ENCODE data around the gene HASPIN. TPM values are rescaled to one million over a fixed set of nuclear protein-coding genes. Genes with fewer than 3 reads are reported as not detected.

The HASPIN gene
- total RNA-seq, 1 experiment from 2014 or later = 30.0 TPM

GRCh38 chr17:3755335-3756030 is 31.8 kb downstream of the HASPIN start:
- peaks cover 3% of the 10 kb centered on the region for H3K27me3 Mint-ChIP-seq (ENCODE audit: low read depth)
- H3K27ac Mint-ChIP-seq = peak overlapping the region; percentile 90
- ATAC-seq (no peak), DNase-seq (ENCODE audit: low spot score) (no peak)
- TF ChIP-seq CREB1 (CRISPR knock-in tag; IDR thresholded peaks at IDR 0.05) = no peak
- no peak for TF ChIP-seq NR2C2 (CRISPR knock-in tag; IDR thresholded peaks at IDR 0.05)
- TF ChIP-seq RORB (CRISPR knock-in tag; IDR thresholded peaks at IDR 0.05) = no peak
- no peak for TF ChIP-seq OVOL2 (CRISPR knock-in tag; IDR thresholded peaks at IDR 0.05; ENCODE audit: borderline replicate concordance)
- 0 out of 2 replicates have a peak, but pooled peaks have one; percentile 66 for TF ChIP-seq NR3C1 (CRISPR knock-in tag; conservative IDR thresholded peaks at IDR 0.05; ENCODE audit: low read depth)
- TF ChIP-seq JUN (CRISPR knock-in tag; IDR thresholded peaks at IDR 0.05) = no peak
- no peak for TF ChIP-seq USF1 (CRISPR knock-in tag; IDR thresholded peaks at IDR 0.05)
- TF ChIP-seq FOXP1 (CRISPR knock-in tag; IDR thresholded peaks at IDR 0.05; ENCODE audit: borderline replicate concordance) = no peak; the same call in 1 of the 2 replicates
- TF ChIP-seq MAX (CRISPR knock-in tag; IDR thresholded peaks at IDR 0.05) = peak; percentile 25; the same call in 1 of the 2 replicates
- no peak for TF ChIP-seq NFATC4 (CRISPR knock-in tag; IDR thresholded peaks at IDR 0.05)
- no peak for TF ChIP-seq KAT7 (CRISPR knock-in tag; IDR thresholded peaks at IDR 0.05; ENCODE audit: borderline replicate concordance)
- TF ChIP-seq ZNF121 (CRISPR knock-in tag; IDR thresholded peaks at IDR 0.05) = peak; percentile 91; the same call in 1 of the 2 replicates
- no peak for TF ChIP-seq E2F4 (CRISPR knock-in tag; IDR thresholded peaks at IDR 0.05; ENCODE audit: borderline replicate concordance, low read depth)
- no peak for TF ChIP-seq ZNF532 (CRISPR knock-in tag; IDR thresholded peaks at IDR 0.05; ENCODE audit: borderline replicate concordance)
- TF ChIP-seq NFE2L1 (CRISPR knock-in tag; IDR thresholded peaks at IDR 0.05) = no peak
- 0 out of 2 replicates have a peak, but pooled peaks have one; percentile 69 for TF ChIP-seq TP53 (CRISPR knock-in tag; IDR thresholded peaks at IDR 0.05)
- TF ChIP-seq ZNF416 (CRISPR knock-in tag; IDR thresholded peaks at IDR 0.05) = peak; percentile 48; the same call in 1 of the 2 replicates
- no peak for TF ChIP-seq MYBL2 (CRISPR knock-in tag; IDR thresholded peaks at IDR 0.05)
- no peak for TF ChIP-seq ZSCAN18 (CRISPR knock-in tag; IDR thresholded peaks at IDR 0.05)
- TF ChIP-seq ZNF219 (CRISPR knock-in tag; IDR thresholded peaks at IDR 0.05; ENCODE audit: borderline replicate concordance) = no peak
- peak overlapping the region; percentile 64 for H3K4me3 Mint-ChIP-seq
- POLR2A ChIA-PET = interaction anchor here (0.9 to 1.5 kb wide), 3 partner anchors 8 to 91 kb away, joined by 4 to 8 read pairs (median 4); partner anchors contain the start of genes HASPIN and NCBP3
- H3K36me3 Mint-ChIP-seq = peaks cover 11% of the 10 kb centered on the region
- H3K9me3 Mint-ChIP-seq = peaks cover 12% of the 10 kb centered on the region
- CTCF ChIA-PET = interaction anchor here (0.6 to 10.0 kb wide), 12 partner anchors 17 to 1697 kb away, joined by 3 to 117 read pairs (median 4); partner anchors contain the start of gene NCBP3
- H3K4me1 Mint-ChIP-seq = peaks cover 15% of the 10 kb centered on the region

Measured in WTC11 (cell line).